H1 (cell line): ENCODE data around the gene SFTPA2. TPM values are rescaled to one million over a fixed set of nuclear protein-coding genes. Genes with fewer than 3 reads are reported as not detected.

Source experiments
- CHD2 ChIP-seq: IDR thresholded peaks from 2 replicates; pipeline ENCODE4 v1.6.1; 2012; ENCODE audit warnings: low read length, improper control_type of control experiment
- KDM4A ChIP-seq: IDR thresholded peaks from one replicate; pipeline ENCODE4 v1.7.1; 2012; ENCODE audit warnings: low read depth, mild to moderate bottlenecking, moderate library complexity, low read length, inconsistent platforms; ENCODE audit not compliant: severe bottlenecking
- POLR2A ChIP-seq, 2 experiments: IDR thresholded peaks; 1 replicate in 1 of 2; 2 replicates in 1 of 2; pipeline ENCODE4 v1.6.1; 2011; ENCODE audit warnings: low read depth in 2 of 2, low read length in 2 of 2, mild to moderate bottlenecking in 2 of 2; ENCODE audit errors: control extremely low read depth in 1 of 2
- POU5F1 ChIP-seq: IDR thresholded peaks from 2 replicates; pipeline ENCODE4 v1.6.1; 2011; ENCODE audit warnings: low read depth, mild to moderate bottlenecking, low read length, moderate library complexity
- polyA plus RNA-seq, 7 experiments: library from polyadenylated mRNA; depleted of rRNA in 3 of 7; stranded (reverse) in 5 of 7; unstranded in 2 of 7; fragments of >200 nt in 5 of 7; fragments of 200-250 nt in 2 of 7; gene quantifications; 1 replicate in 5 of 7; 2 replicates in 1 of 7; 4 replicates in 1 of 7; pipeline versions ENCODE4 v1.2.1 to v1.2.3, GENCODE V29; 2011 to 2013; ENCODE audit warnings: missing spikeins in 2 of 7, mixed read lengths in 2 of 7
- total RNA-seq: library from RNA; stranded (reverse); fragmentation: NEBNext Ultra II Directional; extraction: Animal tissue kit (Norgen Biotek cat#: 25700); gene quantifications from 2 replicates; pipeline ENCODE4 v1.2.1, GENCODE V29; 2021

The SFTPA2 gene
- total and polyA plus RNA-seq, 2 of the 8 experiments (the other 6 are each of a cell fraction or from before 2014, with no cell fraction given): not detected

GRCh38 chr10:79555354-79556309, 4.6 kb downstream of the SFTPA2 start (continued):
- TF ChIP-seq KDM4A (no peak), POLR2A (IDR thresholded peaks at IDR 0.05; ENCODE audit: control extremely low read depth in 1 of 2, low read depth in 2 of 2, low read length in 2 of 2) (no peak), CHD2 (no peak), POU5F1 (no peak)
